Measurements from ENCODE around the gene CANX.

GRCh38 chr5:179772351-179772750 is 73.6 kb downstream of the CANX start:
- TF ChIP-seq POLR2A (IDR thresholded peaks at IDR 0.05; ENCODE audit: borderline replicate concordance, extremely low read depth, insufficient read depth, insufficient read length) (no peak), CTCF (IDR thresholded peaks at IDR 0.05 in 2 of 3, conservative IDR thresholded peaks at IDR 0.05 in 1 of 3; ENCODE audit: borderline replicate concordance in 1 of 3, insufficient read depth in 1 of 3, low read depth in 2 of 3, low read length in 2 of 3) (no peak), EGR1 (IDR thresholded peaks at IDR 0.05; ENCODE audit: low read depth) (no peak), SIN3A (IDR thresholded peaks at IDR 0.05; ENCODE audit: low read depth) (no peak), MAX (IDR thresholded peaks at IDR 0.05) (no peak)

Measured in HCT116 (cell line).